ENCODE results near the gene COX4I2.
"Not testable (repeated sequence)": the region's sequence is repeated elsewhere in the genome, so short reads cannot be mapped to it uniquely, and the experiment has no call there.

The COX4I2 gene

GRCh38 chr20:31607640-31608250 is 30.0 kb upstream of the COX4I2 start:
- DNase-seq (ENCODE audit: low spot score): no peak

DNA sequence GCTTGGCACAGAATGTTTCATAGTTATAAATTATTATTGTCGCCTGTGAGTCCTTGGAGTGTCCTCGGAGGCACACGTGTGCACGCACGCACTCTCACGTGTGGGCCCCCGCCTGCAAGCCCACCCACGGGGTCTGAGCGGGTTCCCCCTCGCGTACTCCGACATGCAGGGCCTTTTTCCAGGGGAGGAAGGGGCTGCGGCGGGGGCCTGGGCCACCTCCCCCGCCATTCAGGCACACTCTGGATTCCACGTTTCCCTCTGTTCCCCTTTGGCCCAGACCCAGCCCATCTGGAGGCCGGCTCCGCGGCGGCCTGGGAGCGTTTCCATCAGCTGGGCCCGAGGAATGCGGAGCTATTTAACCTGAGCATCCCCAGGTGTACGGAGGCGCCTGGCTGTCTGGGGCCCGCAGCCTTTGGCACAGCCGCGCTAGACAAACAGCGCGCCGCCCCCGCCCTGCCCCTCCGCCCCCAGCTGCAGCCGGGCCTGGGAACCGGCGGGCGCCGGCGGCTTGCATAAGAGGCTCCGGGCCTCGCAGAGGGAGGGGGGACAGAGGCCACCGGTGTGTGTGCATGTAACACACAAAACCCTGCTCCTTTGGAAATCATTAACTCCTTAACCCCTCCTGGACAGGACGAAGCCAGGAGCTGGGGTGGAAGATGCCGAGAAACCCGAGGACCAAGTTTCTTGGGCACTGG is 29.3 kb upstream of the COX4I2 start:
- DNase-seq (ENCODE audit: low spot score): peak; percentile 67

- not testable (repeated sequence) for DNase-seq (ENCODE audit: low spot score)
These were observed 25.5 kb upstream of the COX4I2 start for GRCh38 chr20:31612271-31612640.

DNA sequence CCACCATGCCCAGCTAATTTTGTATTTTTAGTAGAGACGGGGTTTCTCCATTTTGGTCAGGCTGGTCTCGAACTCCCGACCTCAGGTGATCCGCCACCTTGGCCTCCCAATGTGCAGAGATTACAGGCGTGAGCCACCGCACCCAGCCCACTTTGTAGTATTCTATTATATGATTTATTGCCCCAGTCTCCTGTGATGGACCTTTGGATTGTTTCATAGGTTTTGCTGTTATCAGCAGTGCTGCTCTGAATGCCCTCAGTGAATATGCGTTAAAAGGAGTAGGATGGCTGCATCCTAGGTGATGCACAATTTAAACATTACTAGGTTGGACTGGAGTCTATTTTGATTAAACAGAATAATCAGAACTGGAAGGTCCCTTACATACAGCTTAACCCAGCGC is 22.3 kb upstream of the COX4I2 start:
- no peak for DNase-seq (ENCODE audit: low spot score)

GRCh38 chr20:31617432-31618104 is 20.1 kb upstream of the COX4I2 start:
- no peak for DNase-seq (ENCODE audit: low spot score)

GRCh38 chr20:31620246-31620645 is 17.5 kb upstream of the COX4I2 start:
- no peak for DNase-seq (ENCODE audit: low spot score)

DNA sequence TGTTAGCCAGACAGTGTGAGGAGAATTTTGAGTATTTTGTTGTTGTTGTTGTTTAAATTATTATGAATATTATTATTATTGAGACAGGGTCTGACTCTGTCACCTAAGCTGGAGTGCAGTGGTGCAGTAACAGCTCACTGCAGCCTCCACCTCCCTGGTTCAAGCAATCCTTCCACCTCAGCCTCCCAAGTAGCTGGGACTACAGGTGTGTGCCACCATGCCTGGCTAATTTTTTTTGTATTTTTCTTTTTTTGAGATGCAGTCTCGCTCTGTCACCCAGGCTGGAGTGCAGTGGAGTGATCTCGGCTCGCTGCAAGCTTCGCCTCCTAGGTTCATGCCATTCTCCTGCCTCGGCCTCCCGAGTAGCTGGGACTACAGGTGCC is 14.6 kb upstream of the COX4I2 start:
- not testable (repeated sequence) for DNase-seq (ENCODE audit: low spot score)

DNA sequence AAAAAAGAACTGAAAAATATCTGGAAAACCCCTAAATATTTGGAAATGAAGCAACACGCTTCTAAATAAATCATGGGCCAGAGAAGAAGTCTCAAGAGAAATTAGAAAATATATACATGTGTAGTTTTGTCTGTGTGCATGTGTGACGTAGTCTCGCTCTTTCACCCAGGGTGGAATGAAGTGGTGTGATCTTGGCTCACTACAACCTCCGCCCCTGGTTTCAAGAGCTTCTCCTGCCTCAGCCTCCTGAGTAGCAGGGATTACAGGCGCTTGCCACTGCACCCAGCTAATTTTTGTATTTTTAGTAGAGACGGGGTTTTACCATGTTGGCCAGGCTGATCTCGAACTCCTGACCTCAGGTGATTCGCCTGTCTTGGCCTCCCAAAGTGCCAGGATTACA is 11.2 kb upstream of the COX4I2 start:
- DNase-seq (ENCODE audit: low spot score): not testable (repeated sequence)

DNA sequence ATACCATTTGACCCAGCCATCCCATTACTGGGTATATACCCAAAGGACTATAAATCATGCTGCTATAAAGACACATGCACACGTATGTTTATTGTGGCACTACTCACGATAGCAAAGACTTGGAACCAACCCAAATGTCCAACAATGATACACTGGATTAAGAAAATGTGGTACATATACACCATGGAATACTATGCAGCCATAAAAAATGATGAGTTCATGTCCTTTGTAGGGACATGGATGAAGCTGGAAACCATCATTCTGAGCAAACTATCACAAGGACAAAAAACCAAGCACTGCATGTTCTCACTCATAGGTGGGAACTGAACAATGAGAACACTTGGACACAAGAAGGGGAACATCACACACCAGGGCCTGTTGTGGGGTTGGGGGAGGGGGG is 9.7 kb upstream of the COX4I2 start:
- DNase-seq (ENCODE audit: low spot score): not testable (repeated sequence)

GRCh38 chr20:31630187-31630790 is 7.4 kb upstream of the COX4I2 start:
- no peak for DNase-seq (ENCODE audit: low spot score)

DNA sequence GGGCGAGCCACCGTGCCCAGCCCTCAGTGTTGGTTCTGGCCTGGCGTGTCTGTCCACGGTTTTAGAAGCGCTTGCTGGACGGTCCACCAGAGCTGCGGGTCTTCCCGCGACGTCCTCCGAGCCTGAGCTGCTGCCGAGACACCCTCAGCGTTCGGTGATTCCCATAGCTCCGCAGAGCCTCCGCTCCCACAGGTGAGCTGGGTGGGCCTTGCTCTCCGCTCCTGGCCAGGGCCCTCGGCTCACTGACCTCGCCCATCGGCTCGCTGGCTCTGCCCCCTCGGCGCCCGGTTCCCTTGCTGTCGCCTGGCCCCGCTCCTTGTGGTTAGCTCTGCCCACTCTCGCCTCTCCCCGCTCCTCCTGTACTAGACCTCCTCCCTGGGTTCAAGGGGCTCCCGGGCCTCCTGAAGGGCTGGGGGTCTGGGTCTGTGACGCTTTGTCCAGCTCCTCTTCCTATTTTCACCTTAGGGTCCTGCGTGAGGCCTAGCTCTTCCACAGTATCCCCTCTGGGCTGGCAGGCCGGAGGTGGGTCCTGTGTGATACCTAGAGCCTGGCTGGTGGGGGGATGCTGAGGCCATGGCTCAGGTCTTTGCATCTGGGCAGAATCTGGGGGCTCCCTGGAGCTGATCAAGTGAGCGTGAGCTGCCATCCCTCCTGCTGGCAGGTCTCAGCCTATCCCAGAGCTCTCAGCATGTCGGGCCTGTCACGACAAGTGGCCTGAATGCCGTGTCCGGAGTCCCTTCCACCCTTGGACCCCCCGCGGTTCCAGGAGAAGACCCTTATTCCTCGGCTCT is 5.0 kb upstream of the COX4I2 start:
- no peak for DNase-seq (ENCODE audit: low spot score)

- no peak for DNase-seq (ENCODE audit: low spot score)
These were observed 4.3 kb upstream of the COX4I2 start for GRCh38 chr20:31633339-31633914.

GRCh38 chr20:31638317-31638716 is 605 bp downstream of the COX4I2 start:
- no peak for DNase-seq (ENCODE audit: low spot score)

DNA sequence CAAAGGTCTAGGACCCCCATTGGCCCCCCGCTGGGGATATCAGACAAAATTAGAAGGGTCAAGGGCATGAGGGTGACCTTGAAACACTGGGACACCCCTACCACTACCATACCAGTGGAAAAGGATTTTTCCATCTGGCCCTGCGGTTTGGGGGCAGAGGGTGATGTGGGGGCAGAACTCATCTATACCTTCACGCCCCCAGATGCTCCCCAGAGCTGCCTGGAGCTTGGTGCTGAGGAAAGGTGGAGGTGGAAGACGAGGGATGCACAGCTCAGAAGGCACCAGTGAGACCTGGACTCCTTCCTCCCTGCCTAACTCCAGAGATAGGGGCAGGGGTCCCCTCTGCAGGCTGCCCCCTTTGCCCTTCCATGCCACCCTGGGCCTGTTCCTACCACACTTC is 1.1 kb downstream of the COX4I2 start:
- no peak for DNase-seq (ENCODE audit: low spot score)

- no peak for DNase-seq (ENCODE audit: low spot score)
These were observed 2.5 kb downstream of the COX4I2 start for GRCh38 chr20:31640259-31640658.

DNA sequence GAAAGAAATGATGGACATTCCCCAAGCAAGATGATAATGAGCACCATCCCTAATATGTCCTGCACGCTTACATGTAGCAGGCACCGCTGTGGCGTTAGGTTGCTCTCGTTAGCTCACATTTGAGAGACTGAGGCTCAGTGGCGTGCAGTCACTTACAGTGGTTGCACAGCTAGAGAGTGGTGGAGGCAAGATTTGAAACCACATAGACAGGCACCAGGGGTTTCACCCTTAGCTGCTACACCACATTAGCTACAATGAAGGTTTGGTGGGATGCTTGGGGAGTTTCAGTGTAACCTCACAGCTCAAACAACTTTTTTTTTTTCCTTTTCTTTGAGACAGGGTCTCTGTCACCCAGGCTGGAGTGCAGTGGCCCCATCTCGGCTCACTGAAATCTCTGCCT is 3.7 kb downstream of the COX4I2 start:
- DNase-seq (ENCODE audit: low spot score): no peak

DNA sequence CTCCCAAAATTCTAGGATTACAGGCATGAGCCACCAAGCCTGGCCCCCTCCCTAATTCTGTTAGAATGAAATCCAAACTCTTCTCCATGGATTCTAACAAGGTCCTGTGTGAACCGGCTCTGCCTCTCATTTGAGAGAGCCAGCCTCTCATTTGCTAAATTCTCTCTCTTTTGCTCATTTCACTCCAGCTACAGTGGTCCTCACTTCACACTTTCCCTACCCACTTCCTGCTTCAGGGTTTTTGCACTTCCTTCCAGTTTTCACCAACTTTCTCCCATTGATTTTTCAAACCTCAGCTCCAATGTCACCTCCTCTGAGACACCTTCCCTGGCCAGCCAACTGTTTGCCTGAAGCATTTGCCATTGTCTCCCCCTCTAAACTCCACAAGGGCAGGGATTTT is 5.1 kb downstream of the COX4I2 start:
- DNase-seq (ENCODE audit: low spot score): no peak

DNA sequence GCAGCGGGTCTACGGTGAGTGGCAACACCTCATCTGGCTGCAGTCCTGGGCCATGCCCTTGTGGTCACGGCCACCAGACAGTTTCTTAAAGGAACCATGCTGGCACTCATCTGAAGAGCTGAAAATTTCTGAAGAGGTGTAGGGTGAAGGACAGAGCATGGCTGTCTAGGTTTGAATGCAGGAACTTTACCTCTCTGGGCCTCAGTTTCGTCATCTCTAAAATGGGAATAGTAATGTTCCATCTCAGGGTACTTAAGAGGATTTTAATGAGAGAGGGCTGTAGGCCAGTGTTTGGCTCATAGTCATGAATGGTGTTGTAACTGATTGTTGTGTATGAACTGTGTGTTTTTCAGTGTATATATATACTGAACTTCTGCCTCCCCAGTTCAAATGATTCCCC is 5.8 kb downstream of the COX4I2 start:
- DNase-seq (ENCODE audit: low spot score): no peak

DNA sequence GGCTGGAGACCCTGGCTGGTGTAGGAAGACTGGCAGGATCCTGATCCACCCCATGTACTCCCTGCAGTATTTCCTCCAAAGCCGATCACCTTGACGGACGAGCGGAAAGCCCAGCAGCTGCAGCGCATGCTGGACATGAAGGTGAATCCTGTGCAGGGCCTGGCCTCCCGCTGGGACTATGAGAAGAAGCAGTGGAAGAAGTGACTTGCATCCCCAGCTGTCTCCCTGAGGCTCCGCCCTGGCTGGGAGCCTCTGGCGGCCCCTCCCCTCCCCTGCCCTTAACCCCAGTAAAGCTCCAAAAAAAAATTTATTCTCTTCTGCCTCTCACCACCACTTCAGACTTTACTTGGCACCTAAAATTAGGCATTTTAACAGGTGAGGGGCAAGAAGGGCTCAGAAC is 7.0 kb downstream of the COX4I2 start:
- DNase-seq (ENCODE audit: low spot score): no peak

- not testable (repeated sequence) for DNase-seq (ENCODE audit: low spot score)
These were observed 10.4 kb downstream of the COX4I2 start for GRCh38 chr20:31648104-31648503.

- no peak for DNase-seq (ENCODE audit: low spot score)
These were observed 15.2 kb downstream of the COX4I2 start for GRCh38 chr20:31652917-31653396.

DNA sequence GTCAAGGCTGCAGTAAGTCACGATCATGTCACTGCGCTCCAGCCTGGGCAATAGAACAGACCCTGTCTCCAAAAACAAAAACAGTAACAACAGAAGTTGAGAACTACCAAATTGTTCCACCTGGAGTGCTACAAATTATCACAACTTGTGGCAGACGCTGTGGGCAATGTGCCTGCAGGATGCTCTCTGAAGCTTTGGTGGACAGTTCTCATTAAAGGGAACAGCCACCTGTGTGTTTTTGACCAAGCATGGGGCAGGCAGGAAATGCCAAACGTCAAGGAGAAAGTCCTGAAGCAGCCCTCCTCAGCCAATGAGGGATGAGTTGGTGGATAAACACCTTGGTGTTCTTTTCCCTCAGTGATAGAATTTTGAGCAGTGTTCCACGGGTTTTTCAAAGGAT is 15.8 kb downstream of the COX4I2 start:
- DNase-seq (ENCODE audit: low spot score): no peak

Data from hepatic stellate cell (primary cell).